ENCODE data around the gene OTUD4.

OTUD4 gene

GRCh38 chr4:145217349-145217748, 37.0 kb upstream of the OTUD4 start:
- TF ChIP-seq CSDC2 (CRISPR knock-in tag; IDR thresholded peaks at IDR 0.05): no peak
- TF ChIP-seq PATZ1 (CRISPR knock-in tag; IDR thresholded peaks at IDR 0.05; ENCODE audit: borderline replicate concordance): no peak
- no peak for TF ChIP-seq TOX (CRISPR knock-in tag; IDR thresholded peaks at IDR 0.05; ENCODE audit: borderline replicate concordance)
- no peak for TF ChIP-seq SNAI2 (CRISPR knock-in tag; IDR thresholded peaks at IDR 0.05)
- no peak for TF ChIP-seq TCF4 (CRISPR knock-in tag; IDR thresholded peaks at IDR 0.05; ENCODE audit: borderline replicate concordance)
- no peak for ATAC-seq

GRCh38 chr4:145216535-145216934, 36.1 kb upstream of the OTUD4 start:
- ATAC-seq: peak; percentile 63
- no peak for TF ChIP-seq TSHZ2 (CRISPR knock-in tag; IDR thresholded peaks at IDR 0.05)
- TF ChIP-seq OSR1 (CRISPR knock-in tag; IDR thresholded peaks at IDR 0.05): no peak
- TF ChIP-seq ISL1 (CRISPR knock-in tag; IDR thresholded peaks at IDR 0.05): no peak
- no peak for TF ChIP-seq GLIS3 (CRISPR knock-in tag; IDR thresholded peaks at IDR 0.05)
- TF ChIP-seq ZFP30 (CRISPR knock-in tag; IDR thresholded peaks at IDR 0.05): no peak
- no peak for TF ChIP-seq RARB (CRISPR knock-in tag; IDR thresholded peaks at IDR 0.05)
- no peak for TF ChIP-seq SNAI2 (CRISPR knock-in tag; IDR thresholded peaks at IDR 0.05)

- no peak for ATAC-seq
- TF ChIP-seq RARB (CRISPR knock-in tag; IDR thresholded peaks at IDR 0.05): no peak
- no peak for TF ChIP-seq ZNF70 (CRISPR knock-in tag; IDR thresholded peaks at IDR 0.05)
These were observed 32.9 kb upstream of the OTUD4 start for GRCh38 chr4:145213245-145213644.

- no peak for TF ChIP-seq ZNF70 (CRISPR knock-in tag; IDR thresholded peaks at IDR 0.05)
- TF ChIP-seq BACH2 (CRISPR knock-in tag; IDR thresholded peaks at IDR 0.05; ENCODE audit: borderline replicate concordance): no peak
- no peak for ATAC-seq
These were observed 27.5 kb upstream of the OTUD4 start for GRCh38 chr4:145207934-145208333.

GRCh38 chr4:145203410-145203809, 23.0 kb upstream of the OTUD4 start:
- ATAC-seq: no peak
- TF ChIP-seq POU6F1 (CRISPR knock-in tag; IDR thresholded peaks at IDR 0.05; ENCODE audit: borderline replicate concordance, low read depth) (no peak), PATZ1 (CRISPR knock-in tag; IDR thresholded peaks at IDR 0.05; ENCODE audit: borderline replicate concordance) (no peak), BACH2 (CRISPR knock-in tag; IDR thresholded peaks at IDR 0.05; ENCODE audit: borderline replicate concordance) (no peak), SNAI2 (CRISPR knock-in tag; IDR thresholded peaks at IDR 0.05) (no peak), CREB5 (CRISPR knock-in tag; IDR thresholded peaks at IDR 0.05; ENCODE audit: low read depth) (no peak), TOX (CRISPR knock-in tag; IDR thresholded peaks at IDR 0.05; ENCODE audit: borderline replicate concordance) (no peak), TSHZ2 (CRISPR knock-in tag; IDR thresholded peaks at IDR 0.05) (no peak), ESRRG (CRISPR knock-in tag; IDR thresholded peaks at IDR 0.05) (no peak), ISL1 (CRISPR knock-in tag; IDR thresholded peaks at IDR 0.05) (no peak), CSRNP3 (CRISPR knock-in tag; IDR thresholded peaks at IDR 0.05) (no peak), GLIS3 (CRISPR knock-in tag; IDR thresholded peaks at IDR 0.05) (no peak), ZNF8 (CRISPR knock-in tag; IDR thresholded peaks at IDR 0.05) (no peak), ZFP30 (CRISPR knock-in tag; IDR thresholded peaks at IDR 0.05) (no peak), ZNF565 (CRISPR knock-in tag; conservative IDR thresholded peaks at IDR 0.05; ENCODE audit: low read depth) (no peak), TCF4 (CRISPR knock-in tag; IDR thresholded peaks at IDR 0.05; ENCODE audit: borderline replicate concordance) (no peak), CSDC2 (CRISPR knock-in tag; IDR thresholded peaks at IDR 0.05) (no peak), ZFP3 (CRISPR knock-in tag; IDR thresholded peaks at IDR 0.05) (no peak)
